H9 (cell line): Measurements from ENCODE around the gene MITF. TPM values are rescaled to one million over a fixed set of nuclear protein-coding genes. Genes with fewer than 3 reads are reported as not detected.

Experiments used
- DNase-seq: peaks from one replicate; pipeline ENCODE4 v3.0.0-alpha.2; 2017
- H2AFZ ChIP-seq: one replicate; pipeline ENCODE4 v1.6.1; 2013; ENCODE audit warnings: mild to moderate bottlenecking, low read length, control low read depth, moderate library complexity
- H2AK5ac ChIP-seq: 2 replicates; pipeline ENCODE4 v1.6.1; 2013; ENCODE audit warnings: low read length, control low read depth, mixed read lengths; ENCODE audit not compliant: insufficient read length
- H2BK120ac ChIP-seq: one replicate; pipeline ENCODE4 v1.6.1; 2013; ENCODE audit warnings: low read depth, mild to moderate bottlenecking, low read length, control low read depth, inconsistent platforms; ENCODE audit not compliant: poor library complexity, severe bottlenecking
- H2BK12ac ChIP-seq: 2 replicates; pipeline ENCODE4 v1.6.1; 2013; ENCODE audit warnings: low read length, control low read depth, mixed read lengths, low read depth; ENCODE audit not compliant: insufficient read length
- H2BK15ac ChIP-seq: 2 replicates; pipeline ENCODE4 v1.6.1; 2013; ENCODE audit warnings: low read depth, low read length, control low read depth
- H2BK20ac ChIP-seq: one replicate; pipeline ENCODE4 v1.6.1; 2013; ENCODE audit warnings: low read depth, mild to moderate bottlenecking, low read length, control low read depth, inconsistent platforms; ENCODE audit not compliant: poor library complexity, severe bottlenecking
- H2BK5ac ChIP-seq: 2 replicates; pipeline ENCODE4 v1.6.1; 2013; ENCODE audit warnings: low read length, control low read depth, mixed read lengths; ENCODE audit not compliant: insufficient read length
- H3K14ac ChIP-seq: 2 replicates; pipeline ENCODE4 v1.6.1; 2013; ENCODE audit warnings: low read length, control low read depth; ENCODE audit not compliant: insufficient read depth
- H3K18ac ChIP-seq: 2 replicates; pipeline ENCODE4 v1.6.1; 2013; ENCODE audit warnings: low read depth, mild to moderate bottlenecking, mixed read lengths, low read length, control low read depth; ENCODE audit not compliant: insufficient read length
- H3K23ac ChIP-seq: 2 replicates; pipeline ENCODE4 v1.6.1; 2013; ENCODE audit warnings: low read length, control low read depth, mixed read lengths, low read depth; ENCODE audit not compliant: insufficient read length
- H3K23me2 ChIP-seq: 2 replicates; pipeline ENCODE4 v1.6.1; 2013; ENCODE audit warnings: low read depth, mild to moderate bottlenecking, mixed read lengths, low read length, control low read depth; ENCODE audit not compliant: insufficient read length, poor library complexity, severe bottlenecking
- H3K27ac ChIP-seq: 2 replicates; pipeline ENCODE4 v1.5.1; 2013; ENCODE audit warnings: low read length, control low read depth, mixed read lengths, low read depth; ENCODE audit not compliant: insufficient read length
- H3K27me3 ChIP-seq: 2 replicates; pipeline ENCODE4 v1.6.1; 2013; ENCODE audit warnings: low read length, control low read depth, inconsistent platforms; ENCODE audit not compliant: insufficient read depth
- H3K4ac ChIP-seq: 2 replicates; pipeline ENCODE4 v1.6.1; 2013; ENCODE audit warnings: low read depth, mild to moderate bottlenecking, control low read depth, inconsistent platforms, low read length, moderate library complexity
- H3K4me1 ChIP-seq: 2 replicates; pipeline ENCODE4 v1.6.1; 2013; ENCODE audit warnings: low read length, control low read depth, inconsistent platforms; ENCODE audit not compliant: insufficient read depth
- H3K4me2 ChIP-seq: 2 replicates; pipeline ENCODE4 v1.6.1; 2013; ENCODE audit warnings: low read length, control low read depth, mixed read lengths; ENCODE audit not compliant: insufficient read length, insufficient read depth
- H3K56ac ChIP-seq: 2 replicates; pipeline ENCODE4 v1.6.1; 2013; ENCODE audit warnings: low read depth, mild to moderate bottlenecking, mixed read lengths, low read length, control low read depth; ENCODE audit not compliant: insufficient read length
- H3K79me1 ChIP-seq: 2 replicates; pipeline ENCODE4 v1.6.1; 2013; ENCODE audit warnings: low read depth, mild to moderate bottlenecking, moderate library complexity, low read length, control low read depth, inconsistent platforms; ENCODE audit not compliant: insufficient read depth, poor library complexity, severe bottlenecking
- H3K79me2 ChIP-seq: 2 replicates; pipeline ENCODE4 v1.6.1; 2013; ENCODE audit warnings: low read length, control low read depth, inconsistent platforms; ENCODE audit not compliant: insufficient read depth
- H3K9ac ChIP-seq: 2 replicates; pipeline ENCODE4 v1.6.1; 2013; ENCODE audit warnings: low read length, control low read depth, mixed read lengths; ENCODE audit not compliant: insufficient read length; ENCODE audit errors: extremely low read depth
- H3K9me3 ChIP-seq: one replicate; pipeline ENCODE4 v1.6.1; 2013; ENCODE audit warnings: low read depth, low read length, inconsistent platforms; ENCODE audit not compliant: control insufficient read depth
- H3T11ph ChIP-seq: one replicate; pipeline ENCODE4 v1.6.1; 2013; ENCODE audit warnings: mild to moderate bottlenecking, low read length, control low read depth, inconsistent platforms
- H4K20me1 ChIP-seq: one replicate; pipeline ENCODE4 v1.6.1; 2013; ENCODE audit not compliant: control insufficient read depth, insufficient read length, insufficient read depth
- H4K5ac ChIP-seq: 2 replicates; pipeline ENCODE4 v1.6.1; 2013; ENCODE audit warnings: low read depth, mild to moderate bottlenecking, mixed read lengths, low read length, control low read depth; ENCODE audit not compliant: insufficient read length
- H4K8ac ChIP-seq: replicated peaks from 2 replicates; pipeline ENCODE4 v1.6.1; 2013; ENCODE audit warnings: low read length, control low read depth, mixed read lengths, low read depth; ENCODE audit not compliant: insufficient read length
- H4K91ac ChIP-seq: 2 replicates; pipeline ENCODE4 v1.6.1; 2013; ENCODE audit warnings: low read depth, mild to moderate bottlenecking, moderate library complexity, mixed read lengths, low read length, control low read depth; ENCODE audit not compliant: insufficient read length
- H3K27ac Mint-ChIP-seq, 3 experiments: 2 replicates in 2 of 3; 3 replicates in 1 of 3; pipeline ENCODE4 v1.8.0; 2020 to 2021; ENCODE audit warnings: mixed read lengths in 3 of 3, mild to moderate bottlenecking in 1 of 3, moderate library complexity in 1 of 3
- H3K27me3 Mint-ChIP-seq: 2 replicates; pipeline ENCODE4 v1.8.0; 2021; ENCODE audit warnings: low read depth, mild to moderate bottlenecking, moderate library complexity, mixed read lengths
- H3K36me3 Mint-ChIP-seq, 3 experiments: 2 replicates in 2 of 3; 3 replicates in 1 of 3; pipeline ENCODE4 v1.8.0; 2020 to 2021; ENCODE audit warnings: low read depth in 3 of 3, mixed read lengths in 3 of 3; ENCODE audit not compliant: insufficient read depth in 1 of 3
- H3K4me1 Mint-ChIP-seq, 2 experiments: 2 replicates each; pipeline ENCODE4 v1.8.0; 2020; ENCODE audit warnings: mixed read lengths in 2 of 2
- H3K4me3 Mint-ChIP-seq, 2 experiments: 2 replicates in 1 of 2; 3 replicates in 1 of 2; pipeline ENCODE4 v1.8.0; 2020 to 2021; ENCODE audit warnings: mild to moderate bottlenecking in 2 of 2, mixed read lengths in 2 of 2, moderate library complexity in 1 of 2
- H3K9me3 Mint-ChIP-seq, 2 experiments: 2 replicates in 1 of 2; 3 replicates in 1 of 2; pipeline ENCODE4 v1.8.0; 2020; ENCODE audit warnings: mild to moderate bottlenecking in 2 of 2, mixed read lengths in 2 of 2, moderate library complexity in 1 of 2
- CTCF ChIP-seq: fragments of 200-600 bp; sonication (generic); conservative IDR thresholded peaks from 3 replicates; pipeline ENCODE4 v1.8.0; 2021; ENCODE audit warnings: antibody characterized with exemption, mild to moderate bottlenecking
- WGBS: extraction: QIAGEN DNeasy Blood & Tissue Kit; methylation state at CpG from one replicate; pipeline ENCODE4 v1.1.7; 2013; ENCODE audit warnings: missing lambda C conversion rate, low lambda C conversion rate, mixed read lengths; ENCODE audit not compliant: insufficient read length; ENCODE audit errors: extremely low coverage; 5-methylcytosine and 5-hydroxymethylcytosine counted together
- total RNA-seq: library from RNA; stranded (reverse); gene quantifications from 2 replicates; pipeline ENCODE4 v1.2.1, GENCODE V29; 2021

Gene MITF
- total RNA-seq, 1 experiment from 2014 or later: 0.81 TPM

GRCh38 chr3:69881051-69881450 is 141.8 kb downstream of the MITF start:
- no peak overlapping the region for H3K9ac ChIP-seq
- H2BK15ac ChIP-seq: no peak overlapping the region
- Mint-ChIP-seq H3K27ac (no peak overlapping the region), H3K4me1 (peaks cover 9 to 11% of the 10 kb centered on the region in 2 experiments), H3K36me3 (no peaks in the 10 kb centered on the region), H3K9me3 (no peaks in the 10 kb centered on the region), H3K4me3 (no peak overlapping the region), H3K27me3 (no peaks in the 10 kb centered on the region)
- no peaks in the 10 kb centered on the region for H3K27me3 ChIP-seq
- H4K20me1 ChIP-seq: peaks cover 3% of the 10 kb centered on the region
- H4K8ac ChIP-seq: no peak overlapping the region
- no peak for DNase-seq
- H2BK12ac ChIP-seq: no peak overlapping the region
- H3K4me2 ChIP-seq: no peak overlapping the region
- H2AK5ac ChIP-seq: no peak overlapping the region
- H3T11ph ChIP-seq: no peak overlapping the region
- TF ChIP-seq CTCF: no peak
- H3K79me2 ChIP-seq: no peaks in the 10 kb centered on the region
- H2BK20ac ChIP-seq: no peak overlapping the region
- no peaks in the 10 kb centered on the region for H3K4me1 ChIP-seq
- no peak overlapping the region for H2AFZ ChIP-seq
- WGBS: no CpG with 5 or more reads among the region's 1 CpG
- H3K23ac ChIP-seq: no peak overlapping the region
- no peaks in the 10 kb centered on the region for H3K23me2 ChIP-seq
- no peak overlapping the region for H4K5ac ChIP-seq
- no peak overlapping the region for H2BK120ac ChIP-seq
- H3K14ac ChIP-seq: no peak overlapping the region
- H3K27ac ChIP-seq: no peak overlapping the region
- H3K4ac ChIP-seq: no peak overlapping the region
- no peak overlapping the region for H2BK5ac ChIP-seq
- H4K91ac ChIP-seq: no peak overlapping the region
- no peaks in the 10 kb centered on the region for H3K9me3 ChIP-seq
- no peak overlapping the region for H3K56ac ChIP-seq
- H3K79me1 ChIP-seq: no peaks in the 10 kb centered on the region
- no peak overlapping the region for H3K18ac ChIP-seq
